ENCODE measurements around the gene AGAP1.
"Not testable (repeated sequence)": the region's sequence is repeated elsewhere in the genome, so short reads cannot be mapped to it uniquely, and the experiment has no call there.

AGAP1 gene

GRCh38 chr2:236120141-236120601, 626.3 kb downstream of the AGAP1 start:
- no peak for DNase-seq

DNA sequence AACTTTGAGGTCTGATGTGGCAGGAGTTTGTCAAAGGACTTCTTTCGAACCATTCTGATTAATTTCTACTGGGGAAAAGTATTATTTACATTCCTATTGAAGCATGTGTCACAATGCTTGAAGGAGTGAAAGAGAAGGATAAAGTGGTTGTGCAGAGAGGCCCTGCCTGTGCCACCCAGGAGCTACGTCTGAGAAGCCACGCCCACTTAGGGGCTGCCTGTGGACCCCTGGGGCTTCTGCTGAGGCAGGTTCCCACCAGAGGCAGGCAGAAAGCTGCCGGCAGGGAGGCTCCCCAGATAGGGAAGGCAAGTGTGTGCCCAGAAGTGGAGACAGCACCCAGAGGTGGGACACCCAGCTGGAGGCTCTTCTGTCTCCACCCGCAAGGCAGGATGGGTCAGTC, 627.0 kb downstream of the AGAP1 start:
- DNase-seq: no peak

DNA sequence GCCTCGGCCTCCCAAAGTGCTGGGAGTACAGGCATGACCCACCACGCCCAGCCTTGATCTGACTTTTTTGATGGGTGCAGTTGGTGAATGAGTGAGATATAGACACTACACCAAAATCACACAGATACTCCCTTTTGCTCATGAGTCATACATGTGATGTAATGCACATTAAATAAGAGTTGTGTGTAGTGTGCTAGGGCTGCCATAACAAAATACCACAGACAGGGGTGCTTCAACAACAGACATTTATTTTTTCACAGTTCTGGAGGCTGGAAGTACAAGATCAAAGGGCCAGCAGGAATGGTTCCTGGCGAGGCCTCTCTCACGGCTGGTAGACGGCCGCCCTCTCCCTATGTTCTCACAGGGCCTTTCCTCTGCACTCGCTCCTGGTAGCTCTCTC, 627.7 kb downstream of the AGAP1 start:
- no peak for DNase-seq

DNA sequence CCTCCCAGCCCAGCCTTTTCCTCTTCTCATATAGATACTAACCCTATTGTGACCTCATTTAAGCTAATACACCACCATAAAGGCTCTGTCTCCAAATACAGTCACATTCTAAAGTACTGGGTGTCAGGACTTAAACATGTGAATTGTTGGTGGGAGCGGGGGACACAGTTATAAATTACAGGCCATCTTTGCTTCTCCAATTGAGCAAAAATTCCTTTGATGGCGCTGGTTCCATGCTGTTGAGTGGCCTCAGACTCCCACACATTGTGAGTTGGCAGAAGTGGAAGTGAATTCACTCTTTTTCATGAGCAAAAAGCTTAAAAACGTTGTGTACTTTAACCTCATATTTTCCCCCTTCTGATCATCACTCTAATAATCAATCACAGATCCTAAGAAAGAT, 628.4 kb downstream of the AGAP1 start:
- no peak for DNase-seq

GRCh38 chr2:236123716-236124115, 629.9 kb downstream of the AGAP1 start:
- no peak for DNase-seq

DNA sequence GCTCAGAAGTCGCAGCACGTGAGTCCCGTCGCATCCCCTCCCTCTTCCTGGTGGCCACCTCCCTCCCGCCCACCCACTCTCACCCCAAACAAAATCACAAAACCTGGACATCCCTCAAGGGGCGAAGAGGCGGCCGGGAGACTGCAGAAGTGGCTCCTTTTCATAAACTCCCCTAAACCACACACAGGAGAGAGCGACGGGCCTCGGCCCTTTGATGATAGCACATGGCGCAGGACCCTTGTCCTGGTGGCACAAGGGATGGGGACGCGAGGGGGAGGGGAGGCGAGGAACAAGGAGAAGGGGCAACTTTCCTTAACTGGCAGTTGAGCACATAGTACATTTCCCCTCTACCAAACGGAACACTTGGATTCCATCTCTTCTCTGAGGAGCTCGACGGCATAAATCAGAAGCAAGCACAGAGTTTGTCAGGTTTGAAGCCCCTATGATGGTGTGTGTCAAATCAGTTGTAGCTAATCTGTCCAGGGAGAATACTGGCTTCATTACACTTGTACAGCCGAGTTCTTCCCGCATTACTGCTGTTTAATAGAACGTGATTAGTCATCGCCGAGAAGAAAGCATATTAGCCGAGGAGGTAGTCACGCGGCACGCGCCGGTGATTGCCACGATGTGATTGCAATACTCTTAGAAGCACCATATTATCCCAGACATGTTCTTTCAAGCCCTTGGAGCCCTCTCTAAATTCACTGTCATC, 630.5 kb downstream of the AGAP1 start:
- DNase-seq: no peak

GRCh38 chr2:236125541-236125940, 631.7 kb downstream of the AGAP1 start:
- DNase-seq: no peak

DNA sequence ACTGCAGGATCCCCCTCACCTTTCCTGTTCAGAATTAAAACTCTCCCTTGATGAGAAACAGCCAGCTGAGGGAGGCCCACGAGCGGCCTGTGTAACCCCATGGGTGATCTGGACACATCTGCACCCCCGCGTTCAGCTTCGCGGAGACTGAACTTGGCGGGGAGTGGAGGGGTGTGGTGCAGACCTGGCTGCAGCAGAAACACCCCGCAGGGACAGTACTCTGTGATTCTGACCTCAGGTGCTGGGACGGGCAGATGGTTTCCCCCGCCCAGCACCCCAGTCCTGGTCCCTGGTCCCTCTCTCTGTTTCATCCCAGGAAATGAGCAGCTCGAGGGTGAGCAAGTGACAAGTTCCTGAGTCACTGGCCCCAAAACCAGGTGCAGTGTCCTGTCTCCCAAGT, 633.2 kb downstream of the AGAP1 start:
- no peak for DNase-seq

DNA sequence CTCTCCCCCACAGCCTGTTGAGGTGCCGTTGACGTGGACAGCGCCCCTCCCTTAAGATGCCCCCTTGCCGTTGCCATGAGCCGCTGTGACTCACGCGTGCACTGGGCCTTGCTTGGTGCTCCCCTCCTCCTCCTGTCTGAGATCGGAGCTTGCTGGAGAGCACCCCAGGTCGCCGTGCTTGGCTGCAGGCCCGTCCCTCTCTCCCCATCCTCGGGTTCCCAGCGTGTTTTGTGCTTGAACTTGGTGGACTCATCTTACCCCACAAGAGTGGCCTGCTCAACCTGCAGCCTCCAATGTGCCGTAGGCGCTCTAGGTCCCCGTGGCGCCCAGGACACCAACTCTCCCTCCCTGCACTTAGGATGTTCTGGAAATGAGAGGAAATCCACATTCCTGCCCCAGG, 634.5 kb downstream of the AGAP1 start:
- no peak for DNase-seq

- DNase-seq: no peak
Observed at GRCh38 chr2:236129935-236130334, 636.1 kb downstream of the AGAP1 start.

DNA sequence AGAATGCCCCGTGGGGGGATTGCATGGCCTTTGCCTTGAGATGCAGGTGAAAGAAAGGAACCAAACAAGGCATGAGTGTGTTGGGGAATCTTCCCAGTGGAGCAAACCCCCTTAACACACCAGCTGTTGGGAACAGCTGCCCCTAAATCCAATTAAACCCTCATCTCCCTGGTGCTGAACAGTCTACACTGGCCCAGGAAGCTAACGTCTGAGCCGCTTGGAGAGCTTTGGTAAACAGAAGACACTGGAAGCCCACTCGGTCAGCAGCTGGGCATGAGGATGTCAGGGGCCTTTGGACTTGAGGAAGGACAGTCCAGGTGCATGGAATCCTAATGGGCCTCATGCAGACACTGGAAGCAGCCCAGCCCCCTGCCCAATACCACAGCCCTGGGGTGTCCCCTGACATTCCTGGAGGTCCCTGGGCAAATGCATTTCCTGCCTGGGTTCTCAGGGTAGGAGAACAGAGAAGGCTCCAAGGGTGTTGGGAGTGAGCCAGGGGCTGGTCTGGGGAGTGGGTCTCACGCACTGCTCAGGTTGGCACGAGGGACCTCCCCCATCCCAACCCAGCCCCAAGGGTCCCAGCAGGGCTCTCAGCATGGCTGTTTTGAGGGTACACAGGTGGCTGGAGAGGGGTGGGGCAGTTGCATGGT, 636.6 kb downstream of the AGAP1 start:
- no peak for DNase-seq

- DNase-seq: no peak
Observed at GRCh38 chr2:236131073-236131692, 637.3 kb downstream of the AGAP1 start.

GRCh38 chr2:236133410-236134012, 639.7 kb downstream of the AGAP1 start:
- no peak for DNase-seq

GRCh38 chr2:236136538-236136937, 642.7 kb downstream of the AGAP1 start:
- DNase-seq: no peak

DNA sequence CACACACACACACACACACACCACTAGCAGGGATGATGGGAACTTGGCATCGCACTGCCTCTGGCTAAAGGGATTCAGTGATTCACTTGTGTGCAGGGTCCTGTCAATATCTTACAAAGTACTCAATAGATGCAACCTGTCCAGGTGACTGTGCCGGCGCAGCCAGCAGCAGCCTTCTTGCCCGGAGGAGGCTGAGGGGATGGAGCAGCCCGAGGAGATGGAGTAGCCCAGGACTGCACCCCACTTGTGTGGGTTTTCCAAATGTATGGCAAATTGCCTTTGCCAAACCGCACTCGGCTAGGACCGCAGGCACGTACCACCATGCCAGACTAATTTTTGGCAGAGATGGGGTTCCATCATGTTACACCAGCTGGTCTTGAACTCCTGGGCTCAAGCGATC, 643.2 kb downstream of the AGAP1 start:
- no peak for DNase-seq

DNA sequence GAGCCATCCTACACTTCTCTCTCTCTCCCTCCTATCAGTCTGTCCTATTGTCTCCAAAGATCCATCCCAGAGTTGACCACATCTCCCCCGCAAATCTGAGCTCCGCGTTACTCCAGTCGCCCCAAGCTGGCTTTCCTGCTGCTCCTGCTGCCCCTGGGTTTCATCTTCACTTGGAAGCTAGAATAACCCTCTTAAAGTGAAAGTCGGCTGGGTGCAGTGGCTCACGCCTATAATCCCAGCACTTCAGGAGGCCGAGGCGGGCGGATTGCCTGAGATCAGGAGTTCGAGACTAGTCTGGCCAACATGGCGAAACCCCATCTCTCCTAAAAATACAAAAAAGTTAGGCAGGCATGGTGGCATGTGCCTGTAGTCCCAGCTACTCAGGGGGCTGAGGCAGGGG, 647.8 kb downstream of the AGAP1 start:
- not testable (repeated sequence) for DNase-seq

- DNase-seq: no peak
Observed at GRCh38 chr2:236143811-236144210, 650.0 kb downstream of the AGAP1 start.

GRCh38 chr2:236146436-236146835, 652.6 kb downstream of the AGAP1 start:
- no peak for DNase-seq

DNA sequence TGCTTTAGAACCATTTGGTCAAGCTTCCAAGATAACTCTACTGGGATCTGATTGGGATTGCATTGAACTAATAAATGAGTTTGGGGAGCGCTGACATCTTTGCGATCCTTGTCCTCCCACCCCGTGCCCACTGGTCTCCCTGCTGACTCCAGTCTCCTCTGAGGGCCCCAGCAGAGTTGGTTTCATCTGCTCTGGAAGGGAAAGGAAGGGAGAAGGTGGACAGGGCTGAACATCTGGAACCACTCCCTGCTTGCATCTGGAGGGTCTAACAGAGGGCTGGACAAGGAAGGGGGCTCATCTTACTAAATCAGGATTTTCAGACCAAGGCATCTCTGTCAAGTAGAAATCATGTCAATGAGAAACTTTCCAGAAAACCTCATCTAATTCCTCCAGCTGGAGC, 661.6 kb downstream of the AGAP1 start:
- DNase-seq: no peak

- DNase-seq: no peak
Observed at GRCh38 chr2:236156095-236156859, 662.4 kb downstream of the AGAP1 start.

DNA sequence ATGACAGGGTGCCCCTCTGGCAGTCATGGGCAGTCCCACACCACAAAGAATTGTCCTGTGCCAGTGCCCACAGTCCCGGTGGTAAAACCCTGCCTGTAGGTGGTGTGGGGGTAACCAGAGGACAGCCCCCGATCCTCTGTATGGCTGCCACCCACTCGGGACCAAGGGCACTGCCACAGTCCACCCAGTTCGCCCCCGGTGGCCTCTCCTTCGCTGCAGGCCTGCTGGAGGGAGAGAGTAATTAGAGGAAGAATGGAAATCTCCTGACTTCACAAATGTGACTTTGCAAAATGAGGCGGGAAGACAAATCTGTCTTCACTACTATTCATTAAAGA, 663.0 kb downstream of the AGAP1 start:
- no peak for DNase-seq

GRCh38 chr2:236157366-236157765, 663.5 kb downstream of the AGAP1 start:
- no peak for DNase-seq

DNA sequence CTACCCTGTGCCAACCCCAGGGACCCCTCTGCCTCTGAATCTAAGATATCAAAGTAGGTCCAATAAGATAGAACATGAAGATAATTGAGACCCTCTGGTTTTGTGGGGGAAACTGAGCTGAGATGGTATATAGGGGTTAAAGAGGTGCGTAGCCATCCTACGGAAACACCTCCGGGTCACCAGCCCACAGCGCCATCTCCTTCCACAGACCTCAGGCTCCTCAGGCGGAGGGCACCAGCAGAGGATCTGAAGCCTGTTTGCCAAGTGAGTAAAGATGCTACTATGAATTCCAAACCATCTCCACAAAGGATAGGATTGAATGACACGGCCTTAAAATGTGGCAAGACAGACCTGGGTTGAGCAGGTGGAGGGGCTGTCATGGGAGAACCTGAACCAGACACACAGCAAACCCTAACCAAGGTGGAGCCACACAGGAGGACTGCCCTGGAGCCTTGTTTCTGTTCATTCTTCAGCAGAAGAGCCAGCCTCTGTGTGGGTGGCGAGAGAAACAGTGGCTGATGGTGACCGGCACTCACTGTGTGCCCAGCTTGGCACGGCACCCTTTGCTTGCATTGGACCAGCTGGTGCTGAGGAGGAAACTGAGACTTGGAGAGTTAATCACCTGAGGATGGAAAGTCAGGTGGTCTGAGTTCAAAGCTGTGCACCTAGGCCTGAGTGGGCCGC, 664.1 kb downstream of the AGAP1 start:
- DNase-seq: no peak
